ENCODE data around the gene ANO6.
A peak's percentile ranks its signal among the peaks of the same experiment; 100 is the strongest.

ANO6 gene

DNA sequence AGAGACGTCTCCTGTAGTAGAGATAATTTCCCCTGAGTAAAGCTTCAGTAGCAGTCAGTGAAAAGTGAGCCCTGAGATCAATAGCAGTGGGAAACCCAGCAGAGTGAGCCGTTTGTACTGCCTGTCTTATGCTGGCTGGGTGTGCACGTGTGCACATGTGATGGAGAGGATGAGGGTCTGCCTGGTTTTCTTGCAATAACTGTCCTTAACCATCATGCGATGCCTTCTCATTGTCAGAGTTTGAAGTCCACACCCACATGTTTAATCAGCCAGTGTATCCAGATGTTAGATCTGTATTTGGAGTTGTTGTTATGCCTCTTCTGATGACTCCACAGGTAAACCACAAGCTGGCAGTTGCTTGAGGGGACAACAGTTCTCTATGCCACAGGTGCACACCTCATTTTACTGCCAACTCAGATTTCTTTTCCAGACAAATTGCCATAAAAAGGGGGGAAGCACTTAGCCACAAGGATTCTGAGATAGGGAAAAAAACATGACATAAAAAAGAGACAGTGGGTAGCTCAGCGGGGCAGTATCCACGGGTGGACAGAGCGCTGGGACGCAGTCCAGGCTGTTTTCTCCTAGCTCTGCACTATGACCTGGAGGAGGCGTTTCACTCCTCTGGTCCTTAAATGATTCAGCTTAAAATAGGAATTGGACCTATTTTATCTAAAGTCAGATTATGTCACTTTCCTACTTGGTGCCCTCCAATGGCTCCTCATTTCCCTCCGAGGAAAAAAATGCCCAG is 192.3 kb downstream of the ANO6 start:
- Mint-ChIP-seq H3K27ac (no peak overlapping the region), H3K27me3 (no peaks in the 10 kb centered on the region), H3K9me3 (no peaks in the 10 kb centered on the region), H3K36me3 (peaks cover 28% of the 10 kb centered on the region), H3K4me3 (no peak overlapping the region), H3K4me1 (no peaks in the 10 kb centered on the region)
- CTCF ChIA-PET = no interaction called here
- no peak for DNase-seq

DNA sequence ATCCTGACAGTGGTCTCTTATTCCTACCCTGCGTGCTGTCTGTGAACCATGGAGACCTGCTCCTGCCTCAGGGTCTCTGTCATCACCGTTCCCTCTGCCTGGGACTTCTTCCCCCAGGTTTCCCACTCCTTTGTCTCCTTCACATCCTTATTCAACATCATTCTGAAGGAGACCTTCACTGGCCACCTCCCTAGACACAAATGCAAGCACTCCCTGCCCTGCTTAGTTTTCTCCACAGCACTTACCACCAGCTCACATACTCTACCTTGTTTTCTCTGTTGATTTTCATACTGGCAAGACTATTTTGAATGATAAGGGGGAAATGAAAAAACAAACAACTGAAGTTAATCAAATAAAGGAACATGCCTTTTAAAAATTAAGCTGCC is 192.8 kb downstream of the ANO6 start:
- H3K27me3 Mint-ChIP-seq = no peaks in the 10 kb centered on the region
- peaks cover 25% of the 10 kb centered on the region for H3K36me3 Mint-ChIP-seq
- H3K9me3 Mint-ChIP-seq = no peaks in the 10 kb centered on the region
- DNase-seq = no peak
- no peaks in the 10 kb centered on the region for H3K4me1 Mint-ChIP-seq
- H3K4me3 Mint-ChIP-seq = no peak overlapping the region
- CTCF ChIA-PET = no interaction called here
- H3K27ac Mint-ChIP-seq = no peak overlapping the region

DNA sequence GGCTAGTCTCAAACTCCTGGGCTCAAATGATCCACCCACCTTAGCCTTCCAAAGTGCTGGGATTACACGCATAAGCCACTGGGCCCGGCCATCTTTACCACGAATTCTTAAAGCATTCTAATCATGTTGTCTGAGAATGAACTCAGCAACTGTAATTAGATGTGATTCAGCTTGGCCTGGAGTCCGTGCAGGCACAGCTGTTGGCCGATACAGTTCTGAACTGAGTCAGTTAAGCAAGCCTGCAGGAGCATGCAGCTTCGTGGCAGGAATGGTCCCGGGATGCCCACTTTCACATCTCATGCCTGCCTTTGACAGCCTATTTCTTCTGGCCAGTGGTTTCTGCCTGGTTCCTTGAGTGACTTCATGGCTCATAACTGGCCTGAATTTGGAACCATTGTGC is 194.1 kb downstream of the ANO6 start:
- Mint-ChIP-seq H3K27ac (no peak overlapping the region), H3K27me3 (no peaks in the 10 kb centered on the region), H3K36me3 (peaks cover 20% of the 10 kb centered on the region), H3K9me3 (no peaks in the 10 kb centered on the region), H3K4me3 (no peak overlapping the region), H3K4me1 (no peaks in the 10 kb centered on the region)
- no peak for DNase-seq
- CTCF ChIA-PET = no interaction called here

DNA sequence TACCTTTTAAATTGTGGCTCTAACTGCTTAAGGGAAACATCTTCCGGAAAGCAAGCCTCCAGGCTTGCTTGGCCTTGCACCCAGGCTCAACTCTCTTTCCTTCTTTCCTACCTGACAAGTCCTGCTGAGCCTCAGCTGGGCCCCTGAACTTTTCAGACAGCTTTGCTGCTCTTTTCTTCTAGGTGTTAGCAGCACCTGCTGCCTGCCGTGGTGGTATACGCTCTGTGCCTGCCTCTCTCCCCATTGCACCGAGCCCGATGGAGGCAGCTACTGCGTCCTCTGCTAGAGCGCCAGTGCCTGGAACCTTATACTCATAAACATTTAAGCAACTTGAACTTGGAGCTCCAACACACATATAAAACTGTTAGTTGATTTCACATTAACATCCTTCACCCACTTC is 195.7 kb downstream of the ANO6 start:
- no peaks in the 10 kb centered on the region for H3K9me3 Mint-ChIP-seq
- CTCF ChIA-PET = interaction anchor here (0.6 to 1.0 kb wide), 2 partner anchors 192 to 228 kb away, joined by 3 read pairs; no protein-coding TSS in a partner anchor
- H3K4me3 Mint-ChIP-seq = no peak overlapping the region
- DNase-seq = no peak
- peaks cover 23% of the 10 kb centered on the region for H3K36me3 Mint-ChIP-seq
- no peaks in the 10 kb centered on the region for H3K4me1 Mint-ChIP-seq
- no peaks in the 10 kb centered on the region for H3K27me3 Mint-ChIP-seq
- H3K27ac Mint-ChIP-seq = peak overlapping the region; percentile 20

DNA sequence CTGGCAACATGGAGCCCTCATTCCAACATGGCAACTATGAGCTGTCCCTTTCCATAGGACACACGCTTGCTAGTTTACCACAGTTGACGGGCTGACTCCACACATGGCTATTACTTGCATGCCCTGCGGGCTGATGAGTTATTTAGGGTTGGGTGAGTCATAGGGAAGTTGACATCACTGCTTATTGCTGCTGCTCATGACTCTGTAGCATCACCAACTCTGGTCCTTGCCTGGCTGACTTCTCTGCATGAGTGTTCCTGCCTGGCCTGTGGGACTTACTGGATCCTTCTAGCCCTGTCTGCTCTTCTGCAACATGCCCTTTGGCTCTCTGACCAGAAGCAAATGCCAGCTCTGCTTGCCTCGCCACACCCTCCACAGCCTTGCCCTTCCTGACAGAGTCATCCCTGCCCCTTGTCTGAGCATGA is 199.5 kb downstream of the ANO6 start:
- Mint-ChIP-seq H3K4me1 (no peaks in the 10 kb centered on the region), H3K9me3 (no peaks in the 10 kb centered on the region), H3K4me3 (no peak overlapping the region), H3K27me3 (no peaks in the 10 kb centered on the region), H3K36me3 (peaks cover 25% of the 10 kb centered on the region), H3K27ac (no peak overlapping the region)
- CTCF ChIA-PET = no interaction called here
- DNase-seq = no peak

DNA sequence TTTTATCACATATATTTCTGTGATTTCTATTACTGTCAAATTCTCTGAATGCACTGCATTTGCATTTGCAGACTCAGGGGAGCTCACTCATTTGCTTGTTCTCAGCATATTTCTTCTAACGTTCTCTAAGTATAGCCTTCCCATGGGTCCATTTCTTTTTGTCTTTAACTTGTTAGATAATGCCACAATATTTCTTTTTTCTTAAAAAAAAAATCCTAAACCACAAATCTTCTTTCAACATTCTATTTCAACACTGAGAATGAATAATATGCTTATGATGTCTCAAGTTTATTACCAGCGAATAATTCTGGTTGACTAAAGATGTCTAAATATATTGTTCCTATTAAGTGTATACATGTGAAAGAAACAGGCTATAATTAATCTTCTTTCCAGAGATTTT is 200.2 kb downstream of the ANO6 start:
- DNase-seq = no peak
- H3K27me3 Mint-ChIP-seq = no peaks in the 10 kb centered on the region
- CTCF ChIA-PET = no interaction called here
- H3K4me1 Mint-ChIP-seq = no peaks in the 10 kb centered on the region
- no peak overlapping the region for H3K27ac Mint-ChIP-seq
- peaks cover 27% of the 10 kb centered on the region for H3K36me3 Mint-ChIP-seq
- no peak overlapping the region for H3K4me3 Mint-ChIP-seq
- no peaks in the 10 kb centered on the region for H3K9me3 Mint-ChIP-seq

DNA sequence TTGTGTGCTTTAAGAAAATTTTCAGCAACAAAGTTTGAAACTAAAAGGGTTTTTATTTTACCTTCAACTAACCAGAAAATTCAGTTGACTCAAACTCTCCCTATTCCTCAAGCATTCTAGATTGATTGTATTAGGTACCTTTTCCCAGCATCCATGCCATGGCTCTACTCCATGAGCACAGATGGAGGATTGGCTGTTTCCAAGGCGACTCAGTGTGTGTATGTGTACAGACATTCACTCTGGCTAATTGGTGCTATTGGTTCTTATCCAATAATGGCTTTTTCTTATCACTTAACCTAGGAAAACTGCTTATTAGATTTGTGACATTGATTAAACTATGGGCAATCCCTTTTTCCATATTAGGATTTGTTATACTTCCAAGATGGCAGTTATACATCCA is 202.6 kb downstream of the ANO6 start:
- no peak overlapping the region for H3K4me3 Mint-ChIP-seq
- H3K9me3 Mint-ChIP-seq = no peaks in the 10 kb centered on the region
- CTCF ChIA-PET = no interaction called here
- peaks cover 36% of the 10 kb centered on the region for H3K36me3 Mint-ChIP-seq
- DNase-seq = no peak
- H3K27me3 Mint-ChIP-seq = no peaks in the 10 kb centered on the region
- no peak overlapping the region for H3K27ac Mint-ChIP-seq
- H3K4me1 Mint-ChIP-seq = no peaks in the 10 kb centered on the region

DNA sequence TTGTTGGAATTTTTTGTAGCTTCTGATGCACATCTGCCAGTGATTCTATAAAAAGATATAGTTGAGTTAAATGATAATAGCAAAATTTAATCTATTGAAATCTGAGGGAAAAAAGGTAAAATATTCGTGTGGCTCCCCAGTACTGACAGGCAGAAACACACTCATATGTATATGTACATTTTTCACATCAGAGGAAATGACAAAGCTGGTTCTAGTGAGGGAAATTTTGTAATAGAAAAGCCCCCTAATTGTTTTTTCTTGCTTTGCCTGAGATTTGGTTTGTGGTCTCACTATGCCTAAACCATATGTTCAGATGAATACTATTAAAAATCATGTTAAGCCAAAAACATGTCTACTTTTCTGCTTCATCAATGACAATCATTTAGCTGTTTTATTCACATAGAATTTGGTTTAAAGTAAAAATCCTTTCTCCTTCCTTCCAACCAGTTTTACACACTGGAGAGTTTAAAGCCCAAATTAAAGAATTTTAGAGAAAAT is 203.5 kb downstream of the ANO6 start:
- Mint-ChIP-seq H3K27me3 (no peaks in the 10 kb centered on the region), H3K36me3 (peaks cover 42% of the 10 kb centered on the region), H3K4me3 (no peak overlapping the region), H3K27ac (no peak overlapping the region), H3K9me3 (no peaks in the 10 kb centered on the region), H3K4me1 (no peaks in the 10 kb centered on the region)
- CTCF ChIA-PET = interaction anchor here (1.2 kb wide), 1 partner anchor 16 kb away, joined by 3 read pairs; no protein-coding TSS in a partner anchor
- no peak for DNase-seq

DNA sequence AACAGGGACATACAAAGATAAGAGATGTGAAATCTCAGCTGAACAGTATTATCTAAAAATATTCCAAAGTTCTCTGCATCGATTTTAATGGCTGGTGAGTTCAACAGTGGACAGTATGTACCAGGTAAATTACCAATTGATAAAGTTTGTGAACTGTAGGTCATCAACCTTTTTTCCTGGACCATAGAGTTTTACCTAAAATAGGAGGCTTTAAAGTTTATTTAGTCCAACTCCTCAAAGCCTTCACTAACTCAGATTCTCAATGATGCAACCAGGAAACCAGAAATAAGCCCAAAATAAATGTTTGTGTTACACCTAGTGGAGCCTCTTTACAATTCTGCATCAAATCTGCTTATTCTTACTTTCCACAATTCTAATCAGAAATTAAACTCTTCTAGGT is 205.8 kb downstream of the ANO6 start:
- Mint-ChIP-seq H3K4me3 (no peak overlapping the region), H3K4me1 (no peaks in the 10 kb centered on the region), H3K27ac (no peak overlapping the region), H3K9me3 (no peaks in the 10 kb centered on the region), H3K27me3 (no peaks in the 10 kb centered on the region), H3K36me3 (peaks cover 44% of the 10 kb centered on the region)
- CTCF ChIA-PET = no interaction called here
- no peak for DNase-seq

DNA sequence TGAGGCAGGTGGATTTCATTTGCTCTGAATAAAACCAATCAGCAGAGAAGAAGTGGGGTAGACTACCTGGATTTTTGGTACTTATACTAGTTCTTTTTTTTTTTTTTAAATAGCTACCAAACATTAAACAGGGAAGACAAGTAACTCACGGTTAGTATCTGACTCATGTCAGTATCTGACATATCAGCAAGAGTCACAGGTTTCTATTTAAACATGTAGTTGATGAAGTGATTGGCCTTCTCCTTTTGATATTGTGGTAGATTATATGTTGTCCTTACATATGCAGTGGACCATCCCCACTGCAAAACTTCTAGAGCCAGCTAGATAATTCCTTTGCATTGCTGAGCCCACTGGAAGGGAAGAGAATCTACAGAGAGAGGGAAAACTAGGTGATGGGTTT is 208.0 kb downstream of the ANO6 start:
- Mint-ChIP-seq H3K27me3 (no peaks in the 10 kb centered on the region), H3K36me3 (peaks cover 50% of the 10 kb centered on the region), H3K27ac (no peak overlapping the region), H3K4me1 (no peaks in the 10 kb centered on the region), H3K9me3 (no peaks in the 10 kb centered on the region), H3K4me3 (no peak overlapping the region)
- no peak for DNase-seq
- CTCF ChIA-PET = no interaction called here

DNA sequence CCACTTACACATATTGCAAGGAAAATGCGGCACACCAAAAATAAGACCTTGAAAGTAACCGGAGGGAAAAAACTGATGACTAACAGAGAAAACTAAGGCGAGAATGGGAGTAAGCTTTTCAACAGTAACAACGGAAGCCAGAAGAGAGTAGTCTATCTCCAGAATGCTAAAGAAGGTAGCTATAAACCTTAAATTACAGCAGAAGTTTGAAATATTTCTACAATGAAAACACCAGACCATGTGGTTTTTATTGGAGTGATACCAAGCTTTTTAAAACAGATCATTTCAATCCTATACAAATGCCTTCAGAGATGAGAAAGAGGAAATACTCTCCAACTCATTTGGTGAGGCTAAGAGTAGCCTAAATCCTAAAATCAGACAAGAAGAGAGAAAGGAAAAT is 209.5 kb downstream of the ANO6 start:
- H3K4me1 Mint-ChIP-seq = no peaks in the 10 kb centered on the region
- no peak for DNase-seq
- H3K27ac Mint-ChIP-seq = no peak overlapping the region
- H3K27me3 Mint-ChIP-seq = no peaks in the 10 kb centered on the region
- no peak overlapping the region for H3K4me3 Mint-ChIP-seq
- peaks cover 56% of the 10 kb centered on the region for H3K36me3 Mint-ChIP-seq
- CTCF ChIA-PET = no interaction called here
- no peaks in the 10 kb centered on the region for H3K9me3 Mint-ChIP-seq

DNA sequence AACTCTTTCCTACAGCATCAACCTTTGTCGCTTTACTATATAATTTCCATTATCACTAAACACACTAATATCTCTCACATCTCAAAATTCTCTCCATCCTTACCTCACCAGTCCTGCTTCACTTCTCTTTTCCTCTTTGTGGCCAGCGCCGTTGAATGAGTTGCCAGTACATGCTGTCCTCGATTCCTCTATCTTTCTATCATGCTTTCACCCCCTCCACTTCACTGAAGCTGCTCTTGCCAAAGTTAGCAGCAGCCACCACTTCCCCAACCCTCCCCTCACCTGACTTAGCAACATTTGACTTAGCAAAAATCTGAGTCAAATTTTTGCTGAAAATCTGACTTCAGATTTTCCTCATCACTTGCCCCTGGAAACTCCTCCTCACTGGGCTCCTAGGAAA is 210.4 kb downstream of the ANO6 start:
- CTCF ChIA-PET = no interaction called here
- no peak overlapping the region for H3K4me3 Mint-ChIP-seq
- no peaks in the 10 kb centered on the region for H3K4me1 Mint-ChIP-seq
- H3K27ac Mint-ChIP-seq = no peak overlapping the region
- H3K36me3 Mint-ChIP-seq = peaks cover 56% of the 10 kb centered on the region
- H3K9me3 Mint-ChIP-seq = no peaks in the 10 kb centered on the region
- no peaks in the 10 kb centered on the region for H3K27me3 Mint-ChIP-seq
- DNase-seq = no peak

DNA sequence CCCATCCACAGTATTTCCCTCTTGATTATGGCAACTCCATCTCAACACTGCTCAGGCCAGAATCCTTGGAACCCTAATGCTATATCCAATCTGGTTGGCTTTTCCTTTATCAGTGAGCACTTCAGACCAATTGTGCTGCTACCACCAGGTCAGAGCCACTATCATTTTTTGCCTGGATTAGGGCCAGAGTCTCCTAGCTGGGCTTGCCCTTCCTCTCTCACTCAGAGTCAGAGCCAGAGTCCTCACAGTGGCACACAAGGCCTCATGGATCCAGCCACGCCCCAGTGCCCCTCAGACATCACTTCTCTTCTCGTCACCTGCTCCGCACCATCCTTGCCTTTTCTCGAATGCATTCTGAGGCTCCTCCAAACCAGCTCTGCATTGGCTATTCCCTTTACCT is 211.1 kb downstream of the ANO6 start:
- no peak for DNase-seq
- H3K27ac Mint-ChIP-seq = no peak overlapping the region
- no peaks in the 10 kb centered on the region for H3K27me3 Mint-ChIP-seq
- no peak overlapping the region for H3K4me3 Mint-ChIP-seq
- CTCF ChIA-PET = no interaction called here
- H3K9me3 Mint-ChIP-seq = no peaks in the 10 kb centered on the region
- peaks cover 53% of the 10 kb centered on the region for H3K36me3 Mint-ChIP-seq
- no peaks in the 10 kb centered on the region for H3K4me1 Mint-ChIP-seq

DNA sequence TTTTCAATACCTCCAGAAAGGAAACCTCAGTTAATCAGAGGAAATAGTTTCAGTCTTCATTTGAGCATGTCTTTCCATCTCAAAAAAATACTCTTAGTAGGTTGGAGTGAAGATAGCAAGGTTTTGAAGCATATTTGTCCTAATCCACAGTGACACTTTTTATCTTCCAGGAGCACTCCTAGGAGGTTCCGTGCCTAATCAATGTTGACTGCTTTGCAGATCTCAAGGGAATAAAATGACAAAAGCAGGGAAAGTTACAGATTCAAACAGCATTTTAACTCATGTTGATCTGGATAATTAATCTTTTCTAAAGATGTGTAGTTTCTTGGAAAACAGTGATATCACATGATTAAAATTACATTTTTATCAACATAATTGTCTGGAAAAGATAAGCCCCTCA is 213.9 kb downstream of the ANO6 start:
- Mint-ChIP-seq H3K4me1 (no peaks in the 10 kb centered on the region), H3K4me3 (no peak overlapping the region), H3K9me3 (no peaks in the 10 kb centered on the region), H3K36me3 (peaks cover 39% of the 10 kb centered on the region), H3K27ac (no peak overlapping the region), H3K27me3 (no peaks in the 10 kb centered on the region)
- CTCF ChIA-PET = no interaction called here
- no peak for DNase-seq

DNA sequence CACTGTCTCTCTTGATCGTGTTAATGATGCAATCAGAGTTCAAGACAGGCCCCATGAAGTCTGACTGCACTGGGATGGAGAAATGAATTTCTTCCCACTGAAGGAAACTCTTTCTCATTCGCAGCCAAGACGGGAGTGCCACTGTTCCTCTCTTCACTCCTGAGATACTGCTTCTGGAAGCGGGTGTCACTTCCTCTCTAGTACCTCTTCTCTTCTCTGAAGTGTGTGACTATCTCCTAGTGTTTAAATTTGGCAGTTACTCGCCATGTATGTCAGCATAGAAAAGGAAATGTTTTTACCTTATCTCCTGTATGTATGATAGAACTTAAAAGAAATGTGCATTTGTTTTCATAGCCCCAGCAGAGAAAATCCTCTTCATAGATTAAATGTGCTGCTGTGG is 215.2 kb downstream of the ANO6 start:
- no peaks in the 10 kb centered on the region for H3K4me1 Mint-ChIP-seq
- H3K27ac Mint-ChIP-seq = no peak overlapping the region

More for the DNA sequence above, 215.2 kb downstream of the ANO6 start:
- CTCF ChIA-PET = no interaction called here
- Mint-ChIP-seq H3K4me3 (no peak overlapping the region), H3K27me3 (no peaks in the 10 kb centered on the region), H3K9me3 (no peaks in the 10 kb centered on the region), H3K36me3 (peaks cover 32% of the 10 kb centered on the region)
- no peak for DNase-seq
